A375 (cell line): ENCODE results near the gene TDP1. TPM values are rescaled to one million over a fixed set of nuclear protein-coding genes. Genes with fewer than 3 reads are reported as not detected.

Experiments used
- total RNA-seq: library from RNA; depleted of rRNA; stranded (reverse); fragments of >200 nt; shearing (Covaris generic); gene quantifications from 2 replicates; pipeline ENCODE4 v1.2.3, GENCODE V29; 2014; rRNA removed

TDP1 gene
- total RNA-seq: 13.2 and 23.3 TPM in 2 replicates

DNA sequence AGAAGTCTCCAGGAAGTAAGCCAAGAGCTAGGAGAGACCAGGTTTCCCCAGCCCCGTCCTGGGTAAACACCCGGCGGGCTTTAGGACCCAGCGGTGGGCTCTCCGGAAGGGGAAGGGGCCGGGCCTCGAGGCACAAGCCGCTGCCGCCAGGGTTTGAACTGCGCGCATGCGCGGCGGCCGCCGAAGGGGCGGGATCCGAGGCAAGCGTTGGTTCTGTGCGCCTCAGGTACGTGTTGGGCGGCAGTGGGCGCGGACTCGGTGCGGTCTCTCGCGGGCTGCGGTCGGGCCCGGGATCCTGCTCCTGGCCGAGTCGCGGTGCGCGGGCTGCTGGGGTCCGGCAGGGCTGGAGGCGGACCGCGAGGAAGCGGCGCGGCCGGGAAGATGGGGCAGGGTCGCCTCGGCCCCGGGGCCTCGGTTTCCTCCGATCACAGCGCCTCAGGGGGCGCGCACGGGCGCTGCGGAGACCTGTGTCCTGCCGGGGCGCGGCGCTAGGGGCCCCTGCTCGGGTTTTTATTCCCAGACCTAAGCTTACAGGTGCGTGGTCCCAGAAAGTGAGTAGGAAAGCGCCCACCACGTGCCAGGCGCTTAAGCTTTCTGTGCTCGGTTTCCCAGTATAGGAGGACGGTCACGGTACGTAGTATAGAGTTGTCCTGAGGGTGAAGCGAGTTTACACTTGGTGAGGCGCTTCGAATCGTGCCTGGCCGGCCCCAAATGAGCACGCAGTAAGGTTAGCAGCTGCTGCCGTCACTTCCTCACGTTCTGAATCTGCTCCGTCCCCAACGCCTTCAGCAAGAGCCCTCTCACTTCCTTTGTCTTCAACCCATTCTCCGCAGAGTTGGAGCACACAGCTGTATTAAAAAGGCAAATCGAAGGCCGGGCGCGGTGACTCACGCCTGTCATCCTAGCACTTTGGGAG, at the start of gene TDP1:
Gene TDP1, plus strand, starts transcription at position 183 of the 916 bp plus-strand sequence. CDS start 7,188 bp downstream, outside the sequence.

DNA sequence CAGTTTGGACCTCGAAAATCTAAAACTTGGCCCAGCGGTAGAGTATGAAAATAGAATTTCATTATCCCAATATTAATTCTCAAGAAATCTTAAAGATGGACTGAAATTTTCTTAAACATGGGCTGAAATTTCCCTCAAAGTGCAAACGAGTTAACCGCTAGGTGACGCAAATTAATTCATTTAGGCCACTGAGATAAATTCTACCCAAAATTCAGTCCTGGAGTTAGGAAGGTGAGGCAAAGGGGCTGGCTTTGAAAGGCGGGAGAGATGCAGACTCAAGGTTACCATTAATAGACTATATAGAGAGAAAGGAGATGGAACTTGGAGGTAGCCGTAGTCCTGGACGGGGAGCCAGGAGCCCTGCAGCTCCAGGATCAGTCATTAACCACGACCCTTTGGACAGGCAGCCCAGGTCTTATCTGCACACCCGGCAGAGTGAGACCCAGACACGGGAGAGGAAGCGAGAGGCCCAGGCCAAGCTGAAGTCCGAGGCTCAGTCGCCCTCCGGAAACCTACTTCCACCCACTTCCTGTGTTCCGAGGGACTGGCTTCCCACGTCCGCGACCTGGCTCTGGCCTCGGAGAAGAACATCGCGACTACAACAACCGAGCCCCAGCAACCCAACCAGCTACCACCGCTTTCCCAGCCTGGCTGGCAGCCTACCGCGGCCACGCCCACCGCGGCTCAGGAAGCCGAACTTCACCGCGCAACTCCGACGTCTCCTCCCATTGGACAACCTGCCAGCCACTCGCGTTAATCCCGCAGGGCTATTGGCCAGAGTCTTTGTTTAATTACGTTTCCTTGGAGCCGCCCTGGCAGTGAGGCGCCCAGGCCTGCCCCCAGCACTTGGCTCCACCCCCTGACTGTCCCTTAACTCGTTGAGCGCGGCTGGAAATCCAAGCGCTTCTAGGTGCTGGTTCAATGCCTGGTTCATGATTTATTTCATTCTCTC, 1.4 kb upstream of the TDP1 start, which contains the start of gene EFCAB11:
Gene EFCAB11, minus strand, starts transcription at position 661 of the 952 bp plus-strand sequence. Its CDS starts 70 bp downstream, at position 591.

DNA sequence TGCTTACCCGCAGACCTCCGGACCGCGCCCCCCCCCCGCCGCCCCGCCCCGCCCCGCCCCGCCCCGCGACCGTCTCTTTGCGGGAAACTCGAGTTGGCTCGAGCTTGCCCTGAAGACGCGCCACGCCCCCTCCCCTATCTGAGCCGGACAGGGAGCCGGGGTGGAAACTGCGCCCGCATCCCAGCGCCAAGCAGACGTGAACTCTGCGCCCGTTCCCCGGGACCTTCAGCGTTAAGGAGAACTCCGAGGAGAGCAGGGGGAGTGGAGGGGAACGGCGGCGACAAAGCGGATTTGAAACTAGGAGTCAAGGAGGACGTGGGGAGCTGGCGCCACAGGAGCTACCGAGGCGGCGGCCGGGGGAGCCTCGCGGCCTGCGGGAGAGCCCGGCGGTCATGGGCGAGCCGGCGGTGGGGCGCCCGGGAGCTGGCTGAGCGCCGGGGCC, 106.0 kb downstream of the TDP1 start, which contains the start of gene KCNK13:
Gene KCNK13, plus strand, starts transcription at position 310 of the 442 bp plus-strand sequence. CDS start 212 bp downstream, outside the sequence.

Other genes starting within 250 kb of the TDP1 start
- 8.5 and 9.1 TPM in 2 replicates for gene EFCAB11, start 1.2 kb upstream of the TDP1 start, total RNA-seq
- gene KCNK13, start 106.1 kb downstream of the TDP1 start, total RNA-seq: 0.30 TPM in 1 of 2 replicates, not detected in the other